ENCODE data around the gene CCDC57.
"Not testable (repeated sequence)": the region's sequence is repeated elsewhere in the genome, so short reads cannot be mapped to it uniquely, and the experiment has no call there.

Gene CCDC57

GRCh38 chr17:82152556-82153294 is 59.9 kb downstream of the CCDC57 start:
- no peak for DNase-seq (ENCODE audit: low read depth)

GRCh38 chr17:82152114-82152513 is 60.5 kb downstream of the CCDC57 start:
- DNase-seq (ENCODE audit: low read depth), result no peak

GRCh38 chr17:82151106-82151957 is 61.3 kb downstream of the CCDC57 start:
- no peak for DNase-seq (ENCODE audit: low read depth)

- no peak for DNase-seq (ENCODE audit: low read depth)
Observed at GRCh38 chr17:82149401-82150099, 63.1 kb downstream of the CCDC57 start.

- DNase-seq (ENCODE audit: low read depth), result no peak
Observed at GRCh38 chr17:82148997-82149396, 63.6 kb downstream of the CCDC57 start.

GRCh38 chr17:82148011-82148410 is 64.6 kb downstream of the CCDC57 start:
- DNase-seq (ENCODE audit: low read depth), result no peak

- DNase-seq (ENCODE audit: low read depth), result no peak
Observed at GRCh38 chr17:82146663-82147654, 65.7 kb downstream of the CCDC57 start.

GRCh38 chr17:82145550-82146155 is 67.0 kb downstream of the CCDC57 start:
- no peak for DNase-seq (ENCODE audit: low read depth)

GRCh38 chr17:82143333-82143732 is 69.3 kb downstream of the CCDC57 start:
- no peak for DNase-seq (ENCODE audit: low read depth)

- not testable (repeated sequence) for DNase-seq (ENCODE audit: low read depth)
Observed at GRCh38 chr17:82139961-82140360, 72.7 kb downstream of the CCDC57 start.

GRCh38 chr17:82138511-82138992 is 74.1 kb downstream of the CCDC57 start:
- DNase-seq (ENCODE audit: low read depth), result no peak

- DNase-seq (ENCODE audit: low read depth), result no peak
Observed at GRCh38 chr17:82134101-82134500, 78.5 kb downstream of the CCDC57 start.

- DNase-seq (ENCODE audit: low read depth), result not testable (repeated sequence)
Observed at GRCh38 chr17:82133166-82133953, 79.3 kb downstream of the CCDC57 start.

- no peak for DNase-seq (ENCODE audit: low read depth)
Observed at GRCh38 chr17:82129095-82129494, 83.5 kb downstream of the CCDC57 start.

GRCh38 chr17:82128287-82128686 is 84.4 kb downstream of the CCDC57 start:
- DNase-seq (ENCODE audit: low read depth), result no peak

- no peak for DNase-seq (ENCODE audit: low read depth)
Observed at GRCh38 chr17:82127704-82128103, 84.9 kb downstream of the CCDC57 start.

- no peak for DNase-seq (ENCODE audit: low read depth)
Observed at GRCh38 chr17:82127315-82127595, 85.4 kb downstream of the CCDC57 start.

GRCh38 chr17:82126556-82127314 is 85.9 kb downstream of the CCDC57 start:
- DNase-seq (ENCODE audit: low read depth), result peak; percentile 80

- no peak for DNase-seq (ENCODE audit: low read depth)
Observed at GRCh38 chr17:82124101-82124500, 88.5 kb downstream of the CCDC57 start.
